Left lung (tissue), 10 donors: ENCODE measurements around the gene FMNL2. TPM values are rescaled to one million over a fixed set of nuclear protein-coding genes. Genes with fewer than 3 reads are reported as not detected.

Experiments used
- ATAC-seq: fragments of 200-7000 bp; cut with Tn5 transposase; one replicate; pipeline ENCODE4 v1.9.1; 2020; ENCODE audit warnings: moderate library complexity
- DNase-seq, 4 donors: peaks; one replicate each; pipeline ENCODE4 v3.0.0-alpha.2; 2013 to 2020
- H3K27ac ChIP-seq, 2 donors: fragments of 200-600 bp; sonication (generic) in 1 of 2; one replicate each; pipeline versions ENCODE4 v1.5.0 to v1.8.0; 2020 to 2021
- H3K27me3 ChIP-seq, 2 donors: fragments of 200-600 bp; sonication (generic) in 1 of 2; one replicate each; pipeline versions ENCODE4 v1.5.0 to v1.8.0; 2020 to 2021
- H3K36me3 ChIP-seq, 2 donors: fragments of 200-600 bp; sonication (generic) in 1 of 2; one replicate each; pipeline versions ENCODE4 v1.5.0 to v1.8.0; 2020 to 2021
- H3K4me1 ChIP-seq, 2 donors: fragments of 200-600 bp; one replicate each; pipeline ENCODE4 v1.8.0; 2021
- H3K4me3 ChIP-seq, 2 donors: fragments of 200-600 bp; sonication (generic) in 1 of 2; one replicate each; pipeline versions ENCODE4 v1.5.0 to v1.8.0; 2020 to 2021; ENCODE audit warnings: mild to moderate bottlenecking in 1 of 2
- H3K9me3 ChIP-seq, 2 donors: fragments of 200-600 bp; sonication (generic) in 1 of 2; one replicate each; pipeline versions ENCODE4 v1.5.0 to v1.8.0; 2020 to 2021
- intact Hi-C, 2 donors: fragments of 100-400 bp; cut with DNase I; formaldehyde crosslinking; loops; one replicate each; pipeline versions ENCODE4 v1.11.2 to v1.14.2; 2022
- polyA plus RNA-seq, 6 donors: library from polyadenylated mRNA; unstranded; fragments of 120-200 nt; gene quantifications; one replicate each; pipeline ENCODE4 v1.2.1, GENCODE V29; 2013; ENCODE audit not compliant: insufficient read length in 6 of 6
- total RNA-seq, 2 donors: library from RNA; stranded (reverse); fragmentation: NEBNext Ultra II Directional; extraction: Animal tissue kit (Norgen Biotek cat#: 25700); gene quantifications; one replicate each; pipeline ENCODE4 v1.2.1, GENCODE V29; 2021
- TF ChIP-seq, protein P1 (sequence below), 2 donors: fragments of 200-600 bp; sonication (generic) in 1 of 2; IDR thresholded peaks; one replicate each; pipeline versions ENCODE4 v1.5.0 to v1.8.0; 2021; ENCODE audit warnings: antibody characterized with exemption in 2 of 2
- donor health status: DM: no; HTN: yes; CAD: no.
- donor health status: DM: no; HTN: no; CAD: no.

The FMNL2 gene
- total and polyA plus RNA-seq, 8 donors = 36.3 to 90.0 (median 77.7) TPM

DNA sequence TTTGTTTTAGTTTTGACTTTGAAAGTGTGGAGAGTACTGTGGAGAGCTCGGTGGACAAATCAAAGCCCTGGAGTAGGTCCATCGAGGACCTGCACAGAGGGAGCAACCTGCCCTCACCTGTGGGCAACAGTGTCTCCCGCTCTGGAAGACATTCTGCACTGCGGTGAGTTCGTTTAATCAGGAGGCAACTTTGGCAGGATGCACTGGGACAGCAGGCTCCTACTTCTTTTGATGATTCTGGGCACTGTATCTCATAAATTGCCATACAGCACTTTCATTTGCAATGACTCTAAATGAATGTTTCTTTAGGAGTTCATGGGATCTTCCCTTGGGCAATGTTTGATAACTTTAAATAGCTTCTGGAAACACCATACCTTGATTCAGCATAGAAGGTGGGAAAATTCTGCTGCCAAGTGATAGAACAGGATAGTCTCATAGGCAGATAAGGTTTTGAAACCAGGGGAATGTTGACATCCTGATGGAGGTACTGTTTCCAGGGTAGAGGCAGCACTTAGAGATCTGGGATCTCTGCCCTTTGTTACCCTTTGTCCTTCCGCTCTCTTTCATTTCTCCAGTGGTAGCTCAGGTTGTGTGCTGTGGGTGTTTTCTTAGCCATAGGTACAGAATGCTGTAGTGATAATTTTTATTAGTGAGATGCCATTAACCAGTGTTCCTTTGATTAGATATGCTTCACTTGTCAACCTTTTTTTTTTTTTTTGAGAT, 226.1 kb downstream of the FMNL2 start:
- H3K36me3 ChIP-seq = peaks cover 0 to 20% of the 10 kb centered on the region in 2 donors

DNA sequence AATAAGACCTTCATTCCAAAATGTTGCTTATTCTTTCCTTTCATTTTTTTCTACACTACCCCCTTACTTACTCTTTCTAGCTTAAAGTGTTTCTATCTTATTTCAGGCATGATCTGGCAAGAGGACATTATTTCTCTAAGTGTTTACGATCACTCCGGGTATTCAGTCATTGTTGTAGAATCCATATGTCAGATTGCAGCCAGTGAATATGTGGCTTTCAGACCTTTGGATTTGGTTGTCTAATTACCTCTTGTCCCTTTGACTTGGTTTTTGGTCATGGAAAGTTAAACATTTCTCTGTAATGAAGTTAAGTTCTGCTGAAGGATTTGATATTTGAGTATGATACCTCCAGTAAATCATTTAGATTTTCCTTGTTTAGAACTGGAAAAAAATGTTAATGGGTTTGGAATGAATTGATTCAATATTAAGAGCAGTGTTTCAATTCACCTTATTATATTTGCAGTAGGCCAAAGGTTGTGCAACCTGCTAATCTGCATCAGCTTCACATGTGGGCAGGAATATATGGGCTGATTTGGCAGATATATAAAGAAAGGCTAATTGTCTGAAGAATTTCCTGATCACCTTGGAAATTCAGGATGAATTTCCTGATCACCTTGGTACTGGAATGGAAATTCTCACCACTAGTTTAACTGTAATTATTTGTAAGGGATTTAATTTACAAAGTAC, 227.4 kb downstream of the FMNL2 start:
- Histone ChIP-seq H3K36me3 (peaks cover 0 to 20% of the 10 kb centered on the region in 2 donors), H3K4me3 (no peak overlapping the region), H3K4me1 (no peaks in the 10 kb centered on the region), H3K9me3 (no peaks in the 10 kb centered on the region), H3K27ac (no peak overlapping the region), H3K27me3 (no peaks in the 10 kb centered on the region)
- ATAC-seq (no peak), DNase-seq (no peak)
- TF ChIP-seq, protein P1, sequence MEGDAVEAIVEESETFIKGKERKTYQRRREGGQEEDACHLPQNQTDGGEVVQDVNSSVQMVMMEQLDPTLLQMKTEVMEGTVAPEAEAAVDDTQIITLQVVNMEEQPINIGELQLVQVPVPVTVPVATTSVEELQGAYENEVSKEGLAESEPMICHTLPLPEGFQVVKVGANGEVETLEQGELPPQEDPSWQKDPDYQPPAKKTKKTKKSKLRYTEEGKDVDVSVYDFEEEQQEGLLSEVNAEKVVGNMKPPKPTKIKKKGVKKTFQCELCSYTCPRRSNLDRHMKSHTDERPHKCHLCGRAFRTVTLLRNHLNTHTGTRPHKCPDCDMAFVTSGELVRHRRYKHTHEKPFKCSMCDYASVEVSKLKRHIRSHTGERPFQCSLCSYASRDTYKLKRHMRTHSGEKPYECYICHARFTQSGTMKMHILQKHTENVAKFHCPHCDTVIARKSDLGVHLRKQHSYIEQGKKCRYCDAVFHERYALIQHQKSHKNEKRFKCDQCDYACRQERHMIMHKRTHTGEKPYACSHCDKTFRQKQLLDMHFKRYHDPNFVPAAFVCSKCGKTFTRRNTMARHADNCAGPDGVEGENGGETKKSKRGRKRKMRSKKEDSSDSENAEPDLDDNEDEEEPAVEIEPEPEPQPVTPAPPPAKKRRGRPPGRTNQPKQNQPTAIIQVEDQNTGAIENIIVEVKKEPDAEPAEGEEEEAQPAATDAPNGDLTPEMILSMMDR (IDR thresholded peaks at IDR 0.05) = no peak
- intact Hi-C loops = no loop called here

More for the DNA sequence above, 226.1 kb downstream of the FMNL2 start:
- intact Hi-C loops = no loop called here
- DNase-seq (no peak), ATAC-seq (no peak)
- Histone ChIP-seq H3K4me3 (no peak overlapping the region), H3K9me3 (no peaks in the 10 kb centered on the region), H3K27ac (no peak overlapping the region), H3K27me3 (no peaks in the 10 kb centered on the region), H3K4me1 (no peaks in the 10 kb centered on the region)
- TF ChIP-seq, protein P1 (IDR thresholded peaks at IDR 0.05) = no peak

DNA sequence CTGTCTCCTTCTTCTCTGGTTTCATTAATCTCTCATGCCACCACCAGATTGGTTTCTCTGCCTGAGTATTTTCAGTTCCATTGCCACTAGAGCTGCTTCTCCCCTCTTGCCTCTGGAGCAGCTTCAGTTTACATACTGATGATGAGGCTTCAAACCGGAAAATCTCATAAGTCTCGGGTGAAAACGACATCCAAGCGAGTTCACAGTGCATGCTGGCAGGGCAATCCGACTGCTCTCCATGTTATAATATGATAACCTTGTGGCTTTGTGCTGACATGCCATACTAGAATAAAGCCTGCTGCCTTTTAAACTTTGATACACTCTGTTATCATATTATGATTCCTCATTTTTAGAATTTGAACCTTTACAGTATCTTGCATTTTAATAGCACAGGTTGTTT, 228.8 kb downstream of the FMNL2 start:
- ATAC-seq = no peak
- Histone ChIP-seq H3K27ac (no peak overlapping the region), H3K9me3 (no peaks in the 10 kb centered on the region), H3K4me1 (no peaks in the 10 kb centered on the region), H3K4me3 (no peak overlapping the region), H3K36me3 (peaks cover 0 to 18% of the 10 kb centered on the region in 2 donors), H3K27me3 (no peaks in the 10 kb centered on the region)
- TF ChIP-seq, protein P1 (IDR thresholded peaks at IDR 0.05) = no peak
- no peak for DNase-seq
- intact Hi-C loops = no loop called here

DNA sequence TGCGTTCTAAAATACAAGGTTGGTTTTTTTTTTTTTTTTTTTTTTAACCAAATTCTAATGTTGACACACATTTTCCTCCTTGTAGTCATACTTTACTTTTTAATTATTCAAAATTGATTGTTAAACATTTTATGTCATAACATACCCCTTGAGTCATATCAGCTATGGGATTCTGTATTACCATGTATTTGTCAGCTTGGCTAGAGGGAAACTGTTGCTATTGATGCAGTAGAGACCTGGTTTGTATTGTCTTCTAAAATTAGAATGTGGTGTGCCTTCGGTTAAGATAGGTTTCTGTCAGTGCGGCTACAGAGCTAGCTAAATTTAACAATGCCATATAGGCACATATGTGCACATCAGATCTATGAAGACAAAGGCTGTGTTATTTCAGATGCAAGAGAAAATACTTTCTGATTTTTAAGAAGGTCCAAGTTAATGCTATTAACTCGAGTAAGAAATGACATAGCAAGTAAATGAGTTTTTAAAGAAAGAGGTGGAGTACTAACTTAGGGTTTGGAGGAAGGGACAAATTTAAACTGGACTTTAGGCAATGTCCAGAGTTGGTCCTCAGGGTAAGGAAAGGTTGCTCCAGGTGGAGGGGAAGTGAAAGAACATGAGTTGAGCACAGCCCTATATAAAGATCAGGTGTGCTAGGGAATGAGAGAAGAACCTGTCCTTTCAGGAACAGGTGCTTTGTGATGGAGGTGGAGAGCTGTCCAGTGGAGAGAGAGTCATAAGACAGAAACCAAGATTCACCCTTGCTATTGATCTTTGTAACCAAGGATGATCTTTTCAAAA, 230.0 kb downstream of the FMNL2 start:
- no peak for DNase-seq
- H3K4me3 ChIP-seq = no peak overlapping the region
- ATAC-seq = no peak

More for the DNA sequence above, 230.0 kb downstream of the FMNL2 start:
- Histone ChIP-seq H3K27ac (no peak overlapping the region), H3K27me3 (no peaks in the 10 kb centered on the region), H3K9me3 (no peaks in the 10 kb centered on the region), H3K36me3 (peaks cover 0 to 9% of the 10 kb centered on the region in 2 donors), H3K4me1 (no peaks in the 10 kb centered on the region)
- TF ChIP-seq, protein P1 (IDR thresholded peaks at IDR 0.05) = no peak
- intact Hi-C loops = no loop called here
